Endothelial cell of umbilical vein (primary cell): ENCODE results near the gene ELP6.

Source experiments
- EZH2 ChIP-seq: IDR thresholded peaks from 2 replicates; pipeline ENCODE4 v1.6.1; 2012; ENCODE audit warnings: borderline replicate concordance, low read depth, mild to moderate bottlenecking, moderate library complexity, low read length, inconsistent platforms; ENCODE audit not compliant: severe bottlenecking
- FOS ChIP-seq: IDR thresholded peaks from 2 replicates; pipeline ENCODE4 v1.6.1; 2011; ENCODE audit warnings: mild to moderate bottlenecking, low read length, moderate library complexity, borderline replicate concordance; ENCODE audit not compliant: insufficient read depth
- GATA2 ChIP-seq: IDR thresholded peaks from 2 replicates; pipeline ENCODE4 v1.7.0; 2011; ENCODE audit warnings: low read depth, mild to moderate bottlenecking, moderate library complexity, mixed read lengths, low read length; ENCODE audit not compliant: insufficient read length, insufficient read depth
- JUN ChIP-seq: IDR thresholded peaks from 2 replicates; pipeline ENCODE4 v1.6.1; 2011; ENCODE audit warnings: borderline replicate concordance, low read depth; ENCODE audit not compliant: insufficient read length, insufficient read depth
- POLR2A ChIP-seq: IDR thresholded peaks from 2 replicates; pipeline ENCODE4 v1.6.1; 2012; ENCODE audit warnings: low read depth, mild to moderate bottlenecking, control low read depth, low read length
- POLR2AphosphoS5 ChIP-seq: IDR thresholded peaks from 2 replicates; pipeline ENCODE4 v1.6.1; 2012; ENCODE audit warnings: low read depth, mild to moderate bottlenecking, control low read depth, low read length, moderate library complexity; ENCODE audit not compliant: insufficient read depth
- TF ChIP-seq, protein P1 (sequence below), 2 donors: IDR thresholded peaks; 1 replicate in 1 of 2; 2 replicates in 1 of 2; pipeline ENCODE4 v1.5.1; 2011; ENCODE audit warnings: low read length in 2 of 2, mild to moderate bottlenecking in 2 of 2, moderate library complexity in 2 of 2, control low read depth in 1 of 2, inconsistent platforms in 1 of 2, low read depth in 1 of 2; ENCODE audit not compliant: insufficient read depth in 1 of 2; ENCODE audit errors: extremely low read depth in 1 of 2
- TF ChIP-seq, protein P2 (sequence below): IDR thresholded peaks from 2 replicates; pipeline ENCODE4 v1.6.1; 2011; ENCODE audit not compliant: insufficient read depth, insufficient read length

DNA sequence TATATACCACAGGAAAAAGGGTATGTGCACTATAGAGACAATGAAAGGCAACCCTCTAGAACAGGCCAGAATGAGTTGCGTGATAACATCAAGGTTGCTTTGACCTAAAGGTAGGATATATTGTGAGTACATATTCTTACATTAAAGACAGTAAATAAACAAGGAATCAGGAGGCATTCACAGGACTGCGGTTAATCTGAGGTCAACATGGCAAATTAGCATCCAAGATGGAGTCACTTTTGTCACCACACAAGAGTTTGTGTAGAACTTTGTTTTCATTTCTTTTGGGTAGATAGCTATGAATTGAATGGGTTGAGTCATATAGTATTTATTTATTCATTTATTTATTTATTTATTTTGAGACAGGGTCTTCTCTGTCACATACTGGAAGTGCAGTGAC, 26.2 kb downstream of the ELP6 start:
- TF ChIP-seq, protein P1, sequence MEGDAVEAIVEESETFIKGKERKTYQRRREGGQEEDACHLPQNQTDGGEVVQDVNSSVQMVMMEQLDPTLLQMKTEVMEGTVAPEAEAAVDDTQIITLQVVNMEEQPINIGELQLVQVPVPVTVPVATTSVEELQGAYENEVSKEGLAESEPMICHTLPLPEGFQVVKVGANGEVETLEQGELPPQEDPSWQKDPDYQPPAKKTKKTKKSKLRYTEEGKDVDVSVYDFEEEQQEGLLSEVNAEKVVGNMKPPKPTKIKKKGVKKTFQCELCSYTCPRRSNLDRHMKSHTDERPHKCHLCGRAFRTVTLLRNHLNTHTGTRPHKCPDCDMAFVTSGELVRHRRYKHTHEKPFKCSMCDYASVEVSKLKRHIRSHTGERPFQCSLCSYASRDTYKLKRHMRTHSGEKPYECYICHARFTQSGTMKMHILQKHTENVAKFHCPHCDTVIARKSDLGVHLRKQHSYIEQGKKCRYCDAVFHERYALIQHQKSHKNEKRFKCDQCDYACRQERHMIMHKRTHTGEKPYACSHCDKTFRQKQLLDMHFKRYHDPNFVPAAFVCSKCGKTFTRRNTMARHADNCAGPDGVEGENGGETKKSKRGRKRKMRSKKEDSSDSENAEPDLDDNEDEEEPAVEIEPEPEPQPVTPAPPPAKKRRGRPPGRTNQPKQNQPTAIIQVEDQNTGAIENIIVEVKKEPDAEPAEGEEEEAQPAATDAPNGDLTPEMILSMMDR (IDR thresholded peaks at IDR 0.05; ENCODE audit: extremely low read depth in 1 of 2, insufficient read depth in 1 of 2, low read depth in 1 of 2, low read length in 2 of 2) = no peak
- TF ChIP-seq GATA2 (no peak), POLR2AphosphoS5 (no peak), FOS (no peak), EZH2 (no peak), POLR2A (no peak), JUN (no peak)
- TF ChIP-seq, protein P2, sequence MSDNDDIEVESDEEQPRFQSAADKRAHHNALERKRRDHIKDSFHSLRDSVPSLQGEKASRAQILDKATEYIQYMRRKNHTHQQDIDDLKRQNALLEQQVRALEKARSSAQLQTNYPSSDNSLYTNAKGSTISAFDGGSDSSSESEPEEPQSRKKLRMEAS = no peak
